NCI-H1105 treated with DMSO at 0.1 percent for 48 hours (cell line): ENCODE measurements around the gene LRP3.
"Not testable (repeated sequence)": the region's sequence is repeated elsewhere in the genome, so short reads cannot be mapped to it uniquely, and the experiment has no call there.

Source experiments
- DNase-seq: peaks from one replicate; lab custom pipeline; 2025; lab: John Stamatoyannopoulos, UW

The LRP3 gene

DNA sequence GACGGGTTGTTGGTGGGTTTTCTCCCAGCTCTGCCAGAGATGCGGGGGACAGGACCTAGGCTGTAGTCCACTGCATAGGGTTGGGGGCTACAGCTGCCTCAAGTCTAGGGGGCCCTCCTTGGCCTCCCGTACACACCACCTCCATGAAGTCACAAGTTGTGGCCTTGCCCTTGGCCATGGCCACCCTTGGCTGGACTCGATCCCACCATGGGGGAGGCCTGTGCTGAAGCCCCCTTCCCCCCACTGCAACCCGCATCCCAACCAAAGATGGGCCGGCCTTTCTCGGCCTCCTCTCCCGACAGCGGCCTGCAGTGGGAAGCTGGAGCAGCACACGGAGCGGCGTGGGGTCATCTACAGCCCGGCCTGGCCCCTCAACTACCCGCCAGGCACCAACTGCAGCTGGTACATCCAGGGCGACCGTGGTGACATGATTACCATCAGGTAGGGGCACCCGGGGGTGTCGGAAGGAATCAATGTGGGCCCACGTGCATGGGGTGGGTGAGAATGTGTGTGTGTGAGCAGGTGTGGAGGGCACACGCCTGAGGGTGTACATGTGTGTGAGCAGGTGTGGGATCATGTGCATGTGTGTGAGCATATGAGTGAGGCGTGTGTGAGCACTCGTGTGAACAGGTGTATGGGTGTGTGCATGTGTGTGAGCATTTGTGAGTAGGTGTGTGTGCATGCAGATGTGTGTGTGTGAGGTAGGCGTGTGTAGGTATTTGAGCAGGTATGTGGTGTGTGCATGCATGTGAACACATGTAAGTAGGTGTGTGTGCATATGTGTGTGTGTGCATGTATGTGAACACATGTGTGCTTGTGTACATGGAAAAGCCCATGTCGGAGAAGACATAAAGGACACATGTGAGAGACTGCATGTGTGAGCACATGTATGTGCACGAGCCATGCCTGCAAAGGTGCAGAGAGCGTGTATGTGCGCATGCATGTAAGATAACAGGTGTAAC, 8.7 kb downstream of the LRP3 start:
- no peak for DNase-seq

DNA sequence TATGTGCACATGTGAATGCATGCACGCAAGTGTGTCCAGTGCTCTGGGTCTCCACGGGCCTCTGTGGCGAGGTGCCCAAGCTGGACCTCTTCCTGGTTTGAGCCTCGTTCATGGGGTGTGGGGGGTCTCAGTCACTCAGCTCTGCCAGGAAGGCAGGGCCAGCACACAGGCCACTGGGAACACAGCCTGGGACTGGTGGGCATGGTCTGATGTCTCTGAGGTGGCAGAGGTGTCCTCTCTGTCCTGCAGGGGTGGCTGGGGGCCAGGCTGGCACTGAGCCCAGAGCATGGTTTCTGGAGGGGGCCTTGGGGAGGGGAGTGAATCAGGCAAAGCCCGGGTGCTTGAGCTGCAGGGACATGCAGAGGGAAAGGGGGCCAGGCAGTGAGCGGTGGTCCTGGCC, 9.4 kb downstream of the LRP3 start:
- no peak for DNase-seq

DNA sequence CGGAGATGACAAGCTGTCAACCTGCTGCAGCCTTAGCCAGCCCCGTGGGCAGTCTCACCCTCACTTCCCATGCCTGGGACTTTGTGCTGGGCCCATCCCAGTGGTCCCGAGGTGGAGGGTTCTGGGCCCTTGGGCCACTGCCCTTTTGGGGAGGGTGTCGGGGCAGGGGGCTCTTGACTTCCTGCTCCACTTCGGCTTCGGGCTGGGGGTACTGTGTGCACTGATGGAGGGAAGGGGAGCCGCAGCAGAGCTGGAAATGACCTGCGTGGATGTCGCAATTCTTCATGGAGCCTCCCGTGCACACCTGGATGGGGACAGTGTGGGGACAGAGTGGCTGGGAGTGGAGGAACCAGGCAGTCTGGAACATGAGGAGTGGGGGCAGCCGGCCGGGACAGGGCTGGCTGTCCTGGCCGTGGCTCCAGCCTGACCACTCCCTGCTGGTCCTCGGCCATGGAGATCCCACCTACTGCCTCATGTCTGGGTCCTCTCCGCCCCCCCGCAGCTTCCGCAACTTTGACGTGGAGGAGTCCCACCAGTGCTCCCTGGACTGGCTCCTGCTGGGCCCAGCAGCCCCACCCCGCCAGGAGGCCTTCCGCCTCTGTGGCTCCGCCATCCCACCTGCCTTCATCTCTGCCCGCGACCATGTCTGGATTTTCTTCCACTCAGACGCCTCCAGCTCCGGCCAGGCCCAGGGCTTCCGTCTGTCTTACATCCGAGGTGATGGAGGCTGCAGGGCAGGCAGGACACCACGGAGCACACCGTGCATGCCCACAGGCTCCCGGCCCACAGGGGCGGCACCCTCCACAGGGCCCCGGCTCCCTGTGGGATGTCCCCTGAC, 10.2 kb downstream of the LRP3 start:
- no peak for DNase-seq

DNA sequence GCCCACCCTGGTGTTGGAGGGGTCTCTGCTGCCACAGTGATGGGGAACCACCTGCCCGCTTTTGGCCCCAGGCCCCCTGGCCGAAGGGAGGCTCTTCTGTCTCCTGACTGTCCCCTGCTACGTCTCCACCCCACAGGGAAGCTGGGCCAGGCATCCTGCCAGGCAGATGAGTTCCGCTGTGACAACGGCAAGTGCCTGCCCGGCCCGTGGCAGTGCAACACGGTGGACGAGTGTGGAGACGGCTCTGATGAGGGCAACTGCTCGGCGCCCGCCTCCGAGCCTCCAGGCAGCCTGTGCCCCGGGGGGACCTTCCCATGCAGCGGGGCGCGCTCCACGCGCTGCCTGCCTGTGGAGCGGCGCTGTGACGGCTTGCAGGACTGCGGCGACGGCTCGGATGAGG, 11.0 kb downstream of the LRP3 start:
- DNase-seq, result no peak

DNA sequence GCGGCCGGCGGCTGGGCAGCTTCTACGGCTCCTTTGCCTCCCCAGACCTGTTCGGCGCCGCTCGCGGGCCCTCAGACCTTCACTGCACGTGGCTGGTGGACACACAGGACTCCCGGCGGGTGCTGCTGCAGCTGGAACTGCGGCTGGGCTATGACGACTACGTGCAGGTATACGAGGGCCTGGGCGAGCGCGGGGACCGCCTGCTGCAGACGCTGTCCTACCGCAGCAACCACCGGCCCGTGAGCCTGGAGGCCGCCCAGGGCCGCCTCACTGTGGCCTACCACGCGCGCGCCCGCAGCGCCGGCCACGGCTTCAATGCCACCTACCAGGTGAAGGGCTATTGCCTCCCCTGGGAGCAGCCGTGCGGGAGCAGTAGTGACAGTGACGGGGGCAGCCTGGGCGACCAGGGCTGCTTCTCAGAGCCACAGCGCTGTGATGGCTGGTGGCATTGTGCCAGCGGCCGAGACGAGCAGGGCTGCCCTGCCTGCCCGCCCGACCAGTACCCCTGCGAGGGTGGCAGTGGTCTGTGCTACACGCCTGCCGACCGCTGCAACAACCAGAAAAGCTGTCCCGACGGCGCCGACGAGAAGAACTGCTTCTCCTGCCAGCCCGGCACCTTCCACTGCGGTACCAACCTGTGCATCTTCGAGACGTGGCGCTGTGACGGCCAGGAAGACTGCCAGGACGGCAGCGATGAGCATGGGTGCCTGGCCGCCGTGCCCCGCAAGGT, 11.6 kb downstream of the LRP3 start:
- no peak for DNase-seq

DNA sequence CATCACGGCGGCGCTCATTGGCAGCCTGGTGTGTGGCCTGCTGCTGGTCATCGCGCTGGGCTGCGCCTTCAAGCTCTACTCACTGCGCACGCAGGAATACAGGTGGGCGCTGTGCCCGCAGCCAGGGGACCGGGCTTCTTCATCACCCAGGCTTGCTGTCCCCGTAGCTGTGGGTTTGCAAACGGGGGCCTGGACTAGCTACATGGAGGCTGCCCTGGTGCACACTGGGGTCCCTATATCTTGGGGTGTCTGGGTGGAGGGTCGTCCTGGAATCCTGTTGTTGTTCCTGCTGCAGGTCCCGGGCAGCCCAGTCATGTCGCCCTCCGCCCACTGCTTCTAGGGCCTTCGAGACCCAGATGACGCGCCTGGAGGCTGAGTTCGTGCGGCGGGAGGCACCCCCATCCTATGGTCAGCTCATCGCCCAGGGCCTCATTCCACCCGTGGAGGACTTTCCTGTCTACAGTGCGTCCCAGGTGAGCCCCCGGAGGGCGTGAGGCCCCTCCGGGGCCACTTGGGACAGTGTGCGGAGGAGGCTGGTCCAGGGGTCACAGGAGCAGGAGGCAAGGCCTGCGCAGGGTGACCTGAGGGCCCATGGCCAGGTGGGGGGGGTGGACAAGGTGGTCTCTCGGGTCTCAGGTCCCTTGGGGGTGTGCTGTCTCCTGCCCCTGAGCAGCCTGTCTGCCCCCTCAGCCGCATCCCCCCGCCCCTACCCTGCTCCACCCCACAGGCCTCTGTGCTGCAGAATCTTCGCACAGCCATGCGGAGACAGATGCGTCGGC, 12.3 kb downstream of the LRP3 start:
- DNase-seq, result no peak

DNA sequence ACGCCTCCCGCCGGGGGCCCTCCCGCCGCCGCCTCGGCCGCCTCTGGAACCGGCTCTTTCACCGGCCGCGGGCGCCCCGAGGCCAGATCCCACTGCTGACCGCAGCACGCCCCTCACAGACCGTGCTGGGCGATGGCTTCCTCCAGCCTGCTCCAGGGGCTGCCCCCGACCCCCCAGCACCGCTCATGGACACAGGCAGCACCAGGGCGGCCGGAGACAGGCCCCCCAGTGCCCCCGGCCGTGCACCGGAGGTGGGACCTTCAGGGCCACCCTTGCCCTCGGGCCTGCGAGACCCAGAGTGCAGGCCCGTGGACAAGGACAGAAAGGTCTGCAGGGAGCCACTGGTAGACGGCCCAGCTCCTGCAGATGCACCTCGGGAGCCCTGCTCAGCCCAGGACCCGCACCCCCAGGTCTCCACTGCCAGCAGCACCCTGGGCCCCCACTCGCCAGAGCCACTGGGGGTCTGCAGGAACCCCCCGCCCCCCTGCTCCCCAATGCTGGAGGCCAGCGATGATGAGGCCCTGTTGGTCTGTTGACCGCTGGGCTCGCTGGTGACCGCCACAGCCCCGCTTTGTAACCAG, 13.0 kb downstream of the LRP3 start:
- DNase-seq, result no peak

DNA sequence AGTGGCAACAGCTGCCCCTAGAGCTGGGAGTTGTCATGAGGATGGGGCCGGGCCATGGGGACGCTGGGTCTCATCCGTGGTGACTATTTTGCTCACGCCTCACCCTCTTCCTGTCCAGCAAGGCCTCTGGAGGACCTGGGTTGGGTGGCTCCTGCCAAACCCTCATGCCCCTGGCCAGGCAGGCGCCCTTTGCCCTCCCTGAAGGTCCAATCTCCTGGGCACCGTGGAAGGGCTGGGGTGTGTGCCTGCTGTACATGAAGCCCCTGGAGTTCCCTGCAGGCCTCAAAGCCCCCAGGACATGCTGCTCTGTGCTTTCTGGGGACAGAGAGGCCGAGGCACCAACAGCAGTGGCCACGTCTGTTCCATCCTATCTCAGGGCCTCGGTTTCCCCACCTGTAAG, 13.8 kb downstream of the LRP3 start:
- no peak for DNase-seq

DNA sequence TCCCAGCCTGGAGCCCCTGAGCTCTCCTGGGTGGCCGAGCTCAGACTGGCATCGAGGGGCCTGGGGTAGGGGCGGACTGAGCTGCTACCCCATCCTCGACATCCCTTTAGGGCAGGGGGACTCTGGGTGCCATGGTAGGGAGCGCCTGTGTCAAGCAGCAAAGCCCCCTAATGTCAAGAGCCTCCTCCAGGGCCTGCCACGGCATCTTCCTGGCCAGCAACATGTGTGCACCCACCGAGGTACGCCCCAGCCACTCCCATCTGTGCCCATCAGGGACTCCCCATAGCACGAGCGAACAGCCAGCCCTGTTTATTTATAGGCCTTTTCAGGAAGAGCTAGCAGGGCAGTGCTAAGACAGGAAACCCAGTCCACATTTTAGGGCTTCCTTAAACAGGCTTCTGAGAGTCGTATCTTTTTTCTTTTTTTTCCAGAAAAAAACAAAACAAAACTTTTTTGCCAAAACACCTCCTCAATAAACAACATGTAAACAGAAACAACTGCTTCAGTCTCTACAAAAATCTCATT, 14.3 kb downstream of the LRP3 start:
- no peak for DNase-seq

DNA sequence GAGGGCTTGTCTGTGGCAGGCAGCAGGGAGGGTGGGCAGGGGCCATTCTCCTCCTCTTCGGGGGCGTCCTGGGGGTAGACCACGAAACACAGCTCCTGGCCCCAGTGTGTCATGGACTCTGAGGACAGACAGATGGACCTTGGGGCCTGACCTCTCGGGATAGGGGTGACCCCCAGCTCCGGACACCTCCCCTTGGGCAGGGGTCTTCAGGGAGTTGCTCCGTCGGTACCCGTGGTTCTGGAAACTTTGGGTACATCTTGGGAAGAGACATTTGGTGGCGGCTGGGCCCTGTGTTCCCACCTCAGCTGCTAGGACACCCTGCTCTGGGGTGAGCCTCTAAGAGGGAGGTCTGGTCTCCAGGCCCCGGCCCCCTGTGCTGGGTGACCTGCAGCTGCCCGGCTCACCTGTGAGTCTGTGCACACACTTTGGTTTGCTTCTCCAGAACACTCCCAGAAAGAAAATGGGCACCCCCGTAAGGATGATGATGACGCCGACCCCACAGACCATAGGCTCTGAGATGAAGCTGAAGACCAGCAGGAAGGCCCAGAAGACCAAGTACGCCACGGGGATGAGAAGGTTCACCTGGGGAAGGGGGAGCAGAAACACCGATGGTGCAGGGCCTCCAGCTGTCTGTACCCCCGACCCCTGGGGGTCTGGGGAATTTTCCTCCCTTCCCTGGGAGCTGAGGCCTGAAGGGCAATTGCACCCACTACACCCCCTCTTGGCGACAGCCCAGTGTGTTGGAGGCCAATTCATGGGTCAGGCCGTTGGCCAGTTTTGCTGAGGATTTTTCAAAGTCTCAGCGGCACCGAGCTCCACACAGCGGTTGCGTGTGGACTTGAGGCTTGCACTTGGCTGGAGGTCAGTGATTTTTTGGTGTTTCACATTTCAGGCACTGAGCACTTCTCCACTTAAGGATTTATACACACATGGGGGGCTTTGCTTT, 15.0 kb downstream of the LRP3 start:
- DNase-seq, result no peak

DNA sequence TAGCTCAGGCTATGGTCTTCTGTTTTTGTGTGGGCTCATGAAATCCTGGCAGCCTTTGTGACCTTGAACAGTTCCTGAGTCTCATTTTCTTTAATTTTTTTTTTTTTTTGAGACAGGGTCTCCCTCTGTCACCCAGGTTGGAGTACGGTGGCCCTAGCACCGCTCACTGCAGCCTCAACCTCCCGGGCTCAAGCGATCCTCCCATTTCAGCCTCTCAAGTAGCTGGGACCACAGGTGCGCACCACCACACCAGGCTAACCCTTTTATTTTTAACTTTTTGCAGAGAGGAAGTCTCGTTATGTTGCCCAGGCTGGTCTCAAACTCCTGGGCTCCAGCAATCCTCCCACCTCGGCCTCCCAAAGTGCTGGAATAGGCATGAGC, 15.7 kb downstream of the LRP3 start:
- not testable (repeated sequence) for DNase-seq

DNA sequence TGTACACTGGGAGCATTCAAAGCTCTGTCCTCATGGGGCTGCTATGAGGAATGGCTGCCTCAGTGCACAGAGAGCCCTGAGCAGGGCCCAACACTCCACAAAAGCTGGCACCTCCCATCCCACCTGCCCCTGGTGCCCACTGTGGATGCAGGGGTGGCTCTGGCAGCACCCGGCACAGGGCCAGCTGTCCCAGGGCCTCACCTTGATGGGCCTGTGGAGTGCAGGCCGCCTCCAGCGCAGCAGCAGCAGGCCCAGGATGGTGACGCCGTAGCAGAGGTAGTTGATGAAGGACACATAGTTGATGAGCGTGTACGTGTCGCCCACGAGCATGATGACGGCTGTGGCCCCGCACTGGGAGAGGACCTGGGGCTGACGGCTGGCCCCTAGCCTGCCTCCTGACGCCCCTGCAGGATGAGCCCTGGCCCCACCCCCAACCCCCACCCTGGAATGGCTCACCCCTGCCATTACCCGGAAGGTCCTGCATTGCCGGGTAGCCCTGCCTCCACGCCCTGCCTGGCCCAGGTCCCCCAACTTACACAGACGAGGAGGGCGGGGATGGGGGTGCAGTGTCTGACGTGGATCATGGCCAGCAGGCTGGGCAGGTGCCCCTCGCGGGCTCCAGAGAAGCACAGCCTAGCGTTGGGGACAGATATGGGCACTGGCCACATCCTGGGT, 16.3 kb downstream of the LRP3 start:
- DNase-seq, result no peak

DNA sequence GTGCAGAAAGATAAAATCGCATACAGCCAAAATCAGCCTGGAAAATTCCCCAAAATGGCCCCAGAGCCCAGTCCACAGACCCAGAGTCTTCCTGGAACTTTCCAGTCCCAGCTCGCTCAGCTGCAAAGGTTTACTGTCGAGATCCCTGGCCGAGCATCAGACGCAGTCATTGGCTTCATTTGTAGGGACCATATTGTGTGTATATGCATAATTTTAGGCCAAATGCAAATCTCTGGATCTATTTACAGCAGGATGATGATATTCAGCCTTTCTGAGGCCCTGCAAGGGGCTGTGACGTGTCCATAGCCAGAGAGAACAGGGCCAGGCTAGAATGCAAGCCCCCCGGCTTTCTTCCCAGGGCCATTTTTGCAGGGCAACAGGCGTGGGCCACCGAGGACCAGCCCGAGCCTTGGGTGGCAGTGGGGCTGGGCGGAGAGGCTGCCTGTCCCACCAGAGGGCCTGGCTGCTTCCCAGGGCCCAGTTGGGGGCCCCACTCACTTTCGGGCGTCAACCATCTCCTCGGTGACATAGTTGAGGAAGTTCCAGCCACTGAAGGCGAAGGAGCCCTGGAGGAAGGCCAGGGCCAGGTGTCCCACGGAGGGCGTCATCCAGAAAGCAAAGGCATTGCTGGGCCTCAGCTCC, 17.8 kb downstream of the LRP3 start:
- DNase-seq, result no peak

DNA sequence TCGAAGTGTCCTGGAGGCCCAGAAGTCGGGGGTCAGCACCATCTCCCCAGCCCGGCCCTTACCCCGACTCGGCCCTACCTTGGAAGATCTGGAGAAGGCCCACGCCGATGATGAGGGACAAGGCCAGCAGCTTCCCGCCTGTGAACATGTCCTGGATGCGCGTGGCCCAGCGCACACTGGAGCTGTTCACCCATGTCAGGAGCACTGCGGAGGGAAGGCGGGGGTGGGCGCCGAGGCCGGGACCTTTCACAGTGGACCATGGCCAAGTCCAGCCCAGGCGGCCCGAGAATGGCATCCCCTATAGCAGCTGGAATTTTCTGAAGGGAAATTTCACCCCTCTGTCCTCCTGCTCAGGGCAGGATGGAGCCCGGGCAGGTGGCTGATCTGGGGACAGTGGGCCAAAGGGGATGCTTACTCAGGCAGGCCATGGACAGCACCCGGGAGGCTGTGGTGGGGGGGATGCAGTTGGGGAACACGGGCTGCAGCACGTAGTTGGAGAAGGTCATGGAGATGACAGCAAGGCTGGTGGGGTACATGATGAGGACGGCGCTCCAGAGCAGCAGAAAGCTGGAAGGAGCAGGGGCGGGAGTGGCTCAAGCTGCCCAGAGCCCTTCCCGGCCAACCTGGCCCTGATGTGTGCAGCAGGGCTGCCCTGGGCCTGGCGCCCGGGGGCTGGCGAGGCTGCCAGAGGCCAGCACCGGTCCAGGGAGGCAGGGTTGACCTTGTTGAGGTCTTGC, 18.5 kb downstream of the LRP3 start:
- no peak for DNase-seq

DNA sequence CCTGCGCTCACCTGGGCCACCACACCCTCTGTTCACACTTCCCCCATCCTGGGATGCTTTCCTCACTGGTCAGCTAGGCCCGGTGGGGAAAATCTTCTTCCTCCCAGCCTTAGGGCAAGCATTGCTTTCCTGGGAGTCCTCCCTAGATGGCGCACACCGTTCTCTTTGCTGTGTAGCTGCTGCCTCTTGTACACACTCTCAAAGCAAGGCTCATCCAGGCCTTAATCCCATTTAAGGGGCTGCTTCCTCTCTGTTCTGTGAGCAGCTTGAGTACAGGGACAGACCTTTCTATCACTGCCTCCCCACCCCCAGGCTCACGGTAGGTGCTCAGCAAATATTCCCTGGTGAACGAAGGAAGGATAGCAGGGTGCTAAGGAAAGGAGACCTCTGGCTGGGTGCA, 20.5 kb downstream of the LRP3 start:
- no peak for DNase-seq

DNA sequence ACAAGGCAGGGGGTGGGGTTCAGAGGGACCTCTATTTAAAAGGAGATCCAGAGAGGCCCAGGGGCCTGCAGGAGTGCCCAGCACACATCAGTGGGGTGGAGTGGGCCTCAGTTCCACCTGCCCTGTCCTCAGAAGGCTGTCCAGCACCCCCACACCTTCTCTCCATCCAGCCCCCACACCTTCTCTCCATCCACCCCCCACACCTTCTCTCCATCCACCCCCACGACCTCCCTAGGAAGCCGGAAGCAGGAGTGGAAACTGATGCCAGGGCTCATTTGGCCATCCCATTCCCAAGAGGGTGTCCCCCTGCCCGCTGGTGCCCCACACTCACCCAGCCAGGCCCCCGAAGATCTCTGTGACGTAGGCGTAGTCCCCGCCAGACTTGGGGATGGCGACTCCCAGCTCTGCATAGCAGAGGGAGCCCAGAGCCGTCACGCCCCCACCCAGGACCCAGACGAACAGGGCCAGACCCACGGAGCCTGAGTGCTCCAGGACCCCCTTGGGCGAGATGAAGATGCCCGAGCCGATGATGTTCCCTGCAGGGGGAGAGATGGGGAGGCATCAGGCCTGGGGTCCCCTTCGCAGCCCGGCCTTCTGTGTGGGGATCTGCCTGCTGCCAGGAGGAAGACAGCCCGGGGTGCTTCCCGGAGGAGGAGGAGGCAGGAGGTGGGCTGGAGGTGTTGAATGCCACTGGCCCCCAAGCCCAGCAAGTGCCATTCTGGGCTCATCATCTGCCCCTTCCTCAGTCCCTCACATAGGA, 21.5 kb downstream of the LRP3 start:
- no peak for DNase-seq

DNA sequence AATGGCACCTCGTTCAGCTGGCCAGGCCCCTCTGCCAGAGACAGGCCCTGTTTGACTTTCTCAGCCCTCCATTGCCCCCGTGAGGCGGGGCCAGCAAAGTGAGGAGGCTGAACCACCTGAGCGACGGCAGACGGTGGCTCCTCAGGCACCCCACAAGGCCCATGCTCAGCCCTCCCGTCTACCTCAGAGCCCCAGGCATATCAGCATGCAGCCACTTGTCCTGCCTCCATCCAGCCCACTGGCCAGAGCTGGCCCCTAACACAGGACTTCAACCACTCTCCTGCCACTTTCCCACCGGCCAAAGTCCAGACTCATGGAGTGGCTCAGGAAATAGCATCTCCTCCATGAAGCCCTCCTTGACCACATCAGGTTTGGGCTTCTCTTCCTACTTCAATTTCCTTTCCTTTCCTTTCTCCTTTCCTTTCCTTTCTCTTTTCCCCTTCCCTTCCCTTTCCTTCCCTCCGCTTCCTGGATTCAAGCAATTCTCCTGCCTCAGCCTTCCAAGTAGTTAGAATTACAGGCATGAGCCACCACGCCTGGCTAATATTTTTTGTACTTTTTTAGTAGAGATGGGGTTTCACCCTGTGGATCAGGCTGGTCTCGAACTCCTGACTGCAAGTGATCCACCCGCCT, 22.2 kb downstream of the LRP3 start:
- no peak for DNase-seq
